ENCODE measurements around the gene RCE1.

DNA sequence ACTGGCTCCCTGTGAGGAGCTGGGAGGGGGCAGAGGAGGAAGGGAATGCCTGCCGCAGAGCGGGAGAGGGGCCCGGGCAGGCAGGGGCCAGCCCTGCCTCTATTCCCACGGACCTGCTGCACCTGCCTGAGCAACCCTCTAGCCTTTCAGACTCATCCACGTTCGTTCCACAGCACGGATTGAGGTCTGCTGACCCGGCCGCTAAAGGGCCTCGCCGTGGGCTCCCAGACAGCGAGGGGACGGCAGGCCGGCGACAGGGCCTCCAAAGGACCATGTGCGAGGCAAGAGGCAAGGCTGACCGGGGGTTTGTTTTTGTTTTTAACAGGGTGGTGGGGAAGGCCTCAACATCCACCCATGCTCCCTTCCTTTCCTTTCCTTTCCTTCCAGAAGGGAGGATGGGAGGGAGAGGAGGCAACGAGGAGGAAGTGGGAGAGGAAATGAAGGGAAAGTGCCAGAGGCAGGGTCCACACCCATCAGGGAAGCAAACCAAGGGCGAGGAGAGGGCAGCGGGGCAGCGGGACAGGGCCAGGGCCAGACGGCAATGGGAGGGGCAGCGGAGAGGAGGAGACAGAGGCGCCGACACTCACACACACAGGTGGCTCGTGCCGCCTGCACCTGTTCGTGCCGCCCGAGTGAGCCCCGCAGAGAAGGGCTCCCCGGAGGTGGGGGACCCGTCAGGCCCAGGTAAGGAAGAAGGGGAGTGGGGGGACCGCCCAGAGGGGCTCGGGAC, 21.1 kb downstream of the RCE1 start:
- no peak for TF ChIP-seq POLR2A (IDR thresholded peaks at IDR 0.05)
- TF ChIP-seq, protein P1, sequence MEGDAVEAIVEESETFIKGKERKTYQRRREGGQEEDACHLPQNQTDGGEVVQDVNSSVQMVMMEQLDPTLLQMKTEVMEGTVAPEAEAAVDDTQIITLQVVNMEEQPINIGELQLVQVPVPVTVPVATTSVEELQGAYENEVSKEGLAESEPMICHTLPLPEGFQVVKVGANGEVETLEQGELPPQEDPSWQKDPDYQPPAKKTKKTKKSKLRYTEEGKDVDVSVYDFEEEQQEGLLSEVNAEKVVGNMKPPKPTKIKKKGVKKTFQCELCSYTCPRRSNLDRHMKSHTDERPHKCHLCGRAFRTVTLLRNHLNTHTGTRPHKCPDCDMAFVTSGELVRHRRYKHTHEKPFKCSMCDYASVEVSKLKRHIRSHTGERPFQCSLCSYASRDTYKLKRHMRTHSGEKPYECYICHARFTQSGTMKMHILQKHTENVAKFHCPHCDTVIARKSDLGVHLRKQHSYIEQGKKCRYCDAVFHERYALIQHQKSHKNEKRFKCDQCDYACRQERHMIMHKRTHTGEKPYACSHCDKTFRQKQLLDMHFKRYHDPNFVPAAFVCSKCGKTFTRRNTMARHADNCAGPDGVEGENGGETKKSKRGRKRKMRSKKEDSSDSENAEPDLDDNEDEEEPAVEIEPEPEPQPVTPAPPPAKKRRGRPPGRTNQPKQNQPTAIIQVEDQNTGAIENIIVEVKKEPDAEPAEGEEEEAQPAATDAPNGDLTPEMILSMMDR (IDR thresholded peaks at IDR 0.05 in 8 of 11, conservative IDR thresholded peaks at IDR 0.05 in 3 of 11), result no peak

All from spleen (tissue), 7 donors.